GM23338 (cell line): ENCODE data around the gene DDT. TPM values are rescaled to one million over a fixed set of nuclear protein-coding genes. Genes with fewer than 3 reads are reported as not detected.
"Not testable (repeated sequence)": the region's sequence is repeated elsewhere in the genome, so short reads cannot be mapped to it uniquely, and the experiment has no call there.

Experiments
- ATAC-seq: fragments of 200-7000 bp; cut with Tn5 transposase; 3 replicates; pipeline ENCODE4 v1.9.1; 2020
- DNase-seq: peaks from one replicate; pipeline ENCODE4 v3.0.0-alpha.2; 2015; ENCODE audit warnings: low spot score
- H2AFZ ChIP-seq: fragments of 200-600 bp; sonication (generic); 2 replicates; pipeline ENCODE4 v1.8.0; 2016; ENCODE audit warnings: antibody characterized with exemption, mild to moderate bottlenecking, moderate library complexity
- H3F3A ChIP-seq: fragments of 200-600 bp; sonication (generic); replicated peaks from 2 replicates; pipeline ENCODE4 v1.8.0; 2017; ENCODE audit warnings: antibody characterized with exemption, mixed run types, low read depth
- H3K27ac ChIP-seq: fragments of 200-600 bp; sonication (generic); 2 replicates; pipeline ENCODE4 v1.6.1; 2016; ENCODE audit warnings: low read depth
- H3K27me3 ChIP-seq: fragments of 200-600 bp; sonication (generic); 2 replicates; pipeline ENCODE4 v1.8.0; 2016; ENCODE audit warnings: mild to moderate bottlenecking, mixed run types, moderate library complexity; ENCODE audit not compliant: insufficient read depth
- H3K36me3 ChIP-seq: fragments of 200-600 bp; sonication (generic); 2 replicates; pipeline ENCODE4 v1.8.0; 2016; ENCODE audit warnings: mild to moderate bottlenecking; ENCODE audit not compliant: insufficient read depth
- H3K4me1 ChIP-seq: fragments of 200-600 bp; sonication (generic); 2 replicates; pipeline ENCODE4 v1.8.0; 2016; ENCODE audit warnings: mild to moderate bottlenecking, moderate library complexity; ENCODE audit not compliant: insufficient read depth
- H3K4me2 ChIP-seq: fragments of 200-600 bp; sonication (generic); 2 replicates; pipeline ENCODE4 v1.7.1; 2017; ENCODE audit warnings: mixed run types
- H3K4me3 ChIP-seq: fragments of 200-600 bp; sonication (generic); 2 replicates; pipeline ENCODE4 v1.6.1; 2016; ENCODE audit warnings: mixed run types
- H3K79me2 ChIP-seq: fragments of 200-600 bp; sonication (generic); replicated peaks from 2 replicates; pipeline ENCODE4 v1.8.0; 2017; ENCODE audit warnings: mild to moderate bottlenecking; ENCODE audit not compliant: insufficient read depth
- H3K9me2 ChIP-seq: fragments of 200-600 bp; sonication (generic); 2 replicates; pipeline ENCODE4 v1.8.0; 2017; ENCODE audit not compliant: insufficient read depth
- H4K20me1 ChIP-seq: fragments of 200-600 bp; sonication (generic); replicated peaks from 2 replicates; pipeline ENCODE4 v1.8.0; 2017; ENCODE audit warnings: mild to moderate bottlenecking; ENCODE audit not compliant: insufficient read depth
- H3K27ac Mint-ChIP-seq: 2 replicates; pipeline ENCODE4 v1.8.0; 2020; ENCODE audit warnings: inconsistent platforms, mild to moderate bottlenecking, moderate library complexity, mixed read lengths
- H3K27me3 Mint-ChIP-seq: 3 replicates; pipeline ENCODE4 v1.8.0; 2022; ENCODE audit warnings: low read depth, mild to moderate bottlenecking, moderate library complexity, mixed read lengths, inconsistent platforms; ENCODE audit not compliant: insufficient read depth, poor library complexity
- H3K36me3 Mint-ChIP-seq: 3 replicates; pipeline ENCODE4 v1.8.0; 2021; ENCODE audit warnings: low read depth, mild to moderate bottlenecking, inconsistent platforms, moderate library complexity, mixed read lengths
- H3K4me1 Mint-ChIP-seq: 3 replicates; pipeline ENCODE4 v1.8.0; 2020; ENCODE audit warnings: mild to moderate bottlenecking, inconsistent platforms, mixed read lengths
- H3K4me3 Mint-ChIP-seq: 3 replicates; pipeline ENCODE4 v1.8.0; 2021; ENCODE audit warnings: moderate library complexity, mild to moderate bottlenecking, inconsistent platforms, mixed read lengths
- H3K9me3 Mint-ChIP-seq: 3 replicates; pipeline ENCODE4 v1.8.0; 2020; ENCODE audit warnings: moderate library complexity, mild to moderate bottlenecking, inconsistent platforms, mixed read lengths
- polyA plus RNA-seq: library from polyadenylated mRNA; unstranded; fragments of >200 nt; fragmentation: Nextera tagmentation; extraction: Ambion mirVana; gene quantifications from 2 replicates; pipeline ENCODE4 v1.2.1, GENCODE V29; 2016
- total RNA-seq: library from RNA; depleted of rRNA; stranded (reverse); fragments of >200 nt; shearing (Covaris generic); gene quantifications from 2 replicates; pipeline ENCODE4 v1.2.3, GENCODE V29; 2014; rRNA removed

DDT gene
- total and polyA plus RNA-seq, 2 experiments from 2014 or later, result 150 to 232 TPM

- not testable (repeated sequence) for H2AFZ ChIP-seq, ATAC-seq, H4K20me1 ChIP-seq, H3K4me2 ChIP-seq, H3K27me3 ChIP-seq, H3K36me3 ChIP-seq, H3K4me1 Mint-ChIP-seq, H3K27ac Mint-ChIP-seq, H3K27ac ChIP-seq, H3K9me2 ChIP-seq, H3F3A ChIP-seq, H3K79me2 ChIP-seq, DNase-seq, H3K27me3 Mint-ChIP-seq, H3K4me3 ChIP-seq, H3K4me1 ChIP-seq, H3K4me3 Mint-ChIP-seq
- Mint-ChIP-seq H3K9me3 (peaks cover 29% of the 10 kb centered on the region), H3K36me3 (peaks cover 34% of the 10 kb centered on the region)
These were observed 52.5 kb downstream of the DDT start for GRCh38 chr22:23921586-23922201.

Other genes with a start within 250 kb of the DDT start
- gene ZNF70, start 223.3 kb downstream of the DDT start, total RNA-seq, result 2.6 TPM in 2 replicates
- gene ZNF70, start 223.3 kb downstream of the DDT start, polyA plus RNA-seq, result 0.19 and 0.45 TPM in 2 replicates
- not detected in 2 replicates for gene VPREB3, start 220.0 kb downstream of the DDT start, total RNA-seq
- 1.1 and 2.1 TPM in 2 replicates for gene VPREB3, start 220.0 kb downstream of the DDT start, polyA plus RNA-seq
- 3.6 and 5.7 TPM in 2 replicates for gene C22orf15, start 211.5 kb downstream of the DDT start, total RNA-seq
- 9.3 and 10.1 TPM in 2 replicates for gene C22orf15, start 211.5 kb downstream of the DDT start, polyA plus RNA-seq
- gene CHCHD10, start 206.5 kb downstream of the DDT start, total RNA-seq, result 1.2 and 11.4 TPM in 2 replicates
- gene CHCHD10, start 206.5 kb downstream of the DDT start, polyA plus RNA-seq, result 101 and 113 TPM in 2 replicates
- 12.1 and 17.4 TPM in 2 replicates for gene MMP11, start 201.6 kb downstream of the DDT start, total RNA-seq
- gene MMP11, start 201.6 kb downstream of the DDT start, polyA plus RNA-seq, result 4.9 and 5.3 TPM in 2 replicates
- 115 and 132 TPM in 2 replicates for gene SMARCB1, start 187.5 kb downstream of the DDT start, total RNA-seq
- gene SMARCB1, start 187.5 kb downstream of the DDT start, polyA plus RNA-seq, result 113 and 114 TPM in 2 replicates
- gene DERL3, start 135.4 kb downstream of the DDT start, total RNA-seq, result 10.6 and 13.6 TPM in 2 replicates
- 16.6 and 19.5 TPM in 2 replicates for gene DERL3, start 135.4 kb downstream of the DDT start, polyA plus RNA-seq
- gene SLC2A11, start 116.6 kb downstream of the DDT start, total RNA-seq, result 15.1 and 21.8 TPM in 2 replicates
- 7.1 and 7.4 TPM in 2 replicates for gene SLC2A11, start 116.6 kb downstream of the DDT start, polyA plus RNA-seq
- gene MIF, start 80.1 kb downstream of the DDT start, total RNA-seq, result 800 and 881 TPM in 2 replicates
- 5,205 and 5,707 TPM in 2 replicates for gene MIF, start 80.1 kb downstream of the DDT start, polyA plus RNA-seq
- gene GSTT2B, start 13.2 kb downstream of the DDT start, total RNA-seq, result 5.7 TPM in 2 replicates
- 16.4 and 17.2 TPM in 2 replicates for gene GSTT2B, start 13.2 kb downstream of the DDT start, polyA plus RNA-seq
- 1.5 and 2.1 TPM in 2 replicates for gene DDTL, start 7.6 kb downstream of the DDT start, total RNA-seq
- 3.3 and 3.7 TPM in 2 replicates for gene DDTL, start 7.6 kb downstream of the DDT start, polyA plus RNA-seq
- not detected in 2 replicates for gene GSTT2, start 5.7 kb upstream of the DDT start, total RNA-seq
- gene GSTT2, start 5.7 kb upstream of the DDT start, polyA plus RNA-seq, result 0.44 and 1.3 TPM in 2 replicates
- gene GSTT4, start 31.0 kb upstream of the DDT start, total RNA-seq, result not detected in 2 replicates
- not detected in 2 replicates for gene GSTT4, start 31.0 kb upstream of the DDT start, polyA plus RNA-seq
- 61.2 and 65.3 TPM in 2 replicates for gene CABIN1, start 36.9 kb upstream of the DDT start, total RNA-seq
- gene CABIN1, start 36.9 kb upstream of the DDT start, polyA plus RNA-seq, result 27.4 and 28.2 TPM in 2 replicates
- gene SUSD2, start 207.0 kb upstream of the DDT start, total RNA-seq, result 2.1 and 2.2 TPM in 2 replicates
- 0.68 and 0.74 TPM in 2 replicates for gene SUSD2, start 207.0 kb upstream of the DDT start, polyA plus RNA-seq